ENCODE data around the gene PXT1. TPM values are rescaled to one million over a fixed set of nuclear protein-coding genes. Genes with fewer than 3 reads are reported as not detected.
A peak's percentile ranks its signal among the peaks of the same experiment; 100 is the strongest.

PXT1 gene
- total and polyA plus RNA-seq, 9 of the 15 experiments (the other 6 are each of a cell fraction or from before 2014, with no cell fraction given) = 0.09 to 0.11 (median 0.10) TPM; not detected in 5

DNA sequence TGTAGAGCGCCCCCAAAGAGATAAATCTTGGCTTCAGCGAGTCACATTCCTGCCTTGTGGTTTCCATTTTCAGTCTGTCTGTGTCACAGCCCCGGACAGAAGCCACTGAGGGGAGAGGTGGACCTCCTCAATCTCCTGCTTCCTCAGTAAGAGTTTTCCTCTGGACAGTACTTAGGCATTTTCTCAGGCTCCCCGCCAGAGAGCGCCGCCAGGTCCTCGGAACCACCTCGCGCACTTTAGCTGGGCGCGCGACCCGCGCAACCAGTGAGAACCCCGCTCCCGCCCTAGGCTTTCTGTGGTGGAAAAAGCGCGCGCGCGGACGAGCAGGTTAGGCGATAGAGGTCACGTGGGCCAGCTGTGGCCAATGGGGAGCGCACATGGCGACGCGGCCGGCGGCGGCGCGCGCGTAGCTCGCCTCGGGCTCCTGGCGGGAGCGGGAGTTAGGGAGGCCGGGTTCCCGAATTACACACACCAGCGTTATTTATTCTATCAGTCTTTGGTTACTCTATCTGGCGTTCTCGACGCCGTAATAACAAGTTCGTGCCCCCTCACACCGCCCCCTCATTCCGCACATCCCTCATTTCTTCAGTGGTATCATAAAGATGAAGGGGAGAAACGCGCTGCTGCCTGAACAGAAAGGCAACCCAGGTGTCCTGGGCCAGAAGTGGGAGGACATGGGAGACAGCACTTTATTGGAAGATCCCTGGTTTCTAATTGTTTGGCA lies 19.4 kb downstream of the PXT1 start:
- POLR2A ChIA-PET = interaction anchor here (0.6 to 2.2 kb wide), 18 partner anchors 9 to 1681 kb away, joined by 3 to 22 read pairs (median 4); partner anchors contain the start of genes SRSF3 and ZNF76
- peak; percentile 99 to 100 (median 100) for DNase-seq (ENCODE audit: extremely low read depth in 1 of 4, low spot score in 3 of 4)
- Histone ChIP-seq H3K9me3 (replicated peaks; ENCODE audit: control insufficient read depth, insufficient read depth, low read depth, low read length) (no peaks in the 10 kb centered on the region), H3K9me1 (ENCODE audit: control insufficient read depth, insufficient read depth, low read length) (no peaks in the 10 kb centered on the region), H3K27me3 (ENCODE audit: control insufficient read depth in 2 of 2, insufficient read depth in 2 of 2, low read length in 2 of 2) (no peaks in the 10 kb centered on the region), H3K79me2 (ENCODE audit: control insufficient read depth, insufficient read depth, low read length) (no peaks in the 10 kb centered on the region), H3K4me1 (replicated peaks in 1 of 2; ENCODE audit: control insufficient read depth in 2 of 2, insufficient read depth in 2 of 2, low read length in 2 of 2) (peaks cover 13 to 15% of the 10 kb centered on the region in 2 experiments; a peak in 4 of 5 replicates), H3K36me3 (ENCODE audit: control insufficient read depth, insufficient read depth, low read length) (no peaks in the 10 kb centered on the region), H3K27ac (ENCODE audit: extremely low read depth, low read depth, low read length) (peak overlapping the region; percentile 75), H3K4me2 (ENCODE audit: insufficient read depth, low read length) (peak overlapping the region; percentile 88), H4K20me1 (replicated peaks; ENCODE audit: control insufficient read depth, insufficient read depth, low read length) (no peaks in the 10 kb centered on the region), H3K9ac (ENCODE audit: insufficient read depth in 1 of 2, low read depth in 2 of 2, low read length in 2 of 2) (peak overlapping the region; percentile 74 to 87; a peak in 3 of 4 replicates), H2AFZ (ENCODE audit: low read depth, low read length) (peak overlapping the region; percentile 93), H3K4me3 (peak overlapping the region; percentile 32)
- peak; percentile 96 for ATAC-seq
- TSS peak; percentile 73 for BruUV-seq (replicated peaks)
- peak; percentile 97 for FAIRE-seq
- intact Hi-C loops (cut with micrococcal nuclease) (loop anchor here (1.0 to 10.0 kb wide), 5 partner anchors 18 to 252 kb away; partner anchors contain the start of genes CDKN1A, SRSF3 and STK38), in situ Hi-C loops (cut with MboI) (no loop called here)
- WGBS (ENCODE audit: insufficient coverage, low coverage, missing lambda C conversion rate) = 1% methylated on average over 51 of the region's 51 CpGs
- CTCF ChIA-PET (ENCODE audit: low intra/inter-chr PET ratio) = interaction anchor here (1.8 to 1.9 kb wide), 2 partner anchors 20 to 156 kb away, joined by 7 to 13 read pairs; partner anchors contain the start of genes KCTD20 and PXT1
- TF ChIP-seq FOXJ2 (tag; IDR thresholded peaks at IDR 0.05) = peak; percentile 14; the same call in 1 of the 2 replicates
- TF ChIP-seq, protein P1, sequence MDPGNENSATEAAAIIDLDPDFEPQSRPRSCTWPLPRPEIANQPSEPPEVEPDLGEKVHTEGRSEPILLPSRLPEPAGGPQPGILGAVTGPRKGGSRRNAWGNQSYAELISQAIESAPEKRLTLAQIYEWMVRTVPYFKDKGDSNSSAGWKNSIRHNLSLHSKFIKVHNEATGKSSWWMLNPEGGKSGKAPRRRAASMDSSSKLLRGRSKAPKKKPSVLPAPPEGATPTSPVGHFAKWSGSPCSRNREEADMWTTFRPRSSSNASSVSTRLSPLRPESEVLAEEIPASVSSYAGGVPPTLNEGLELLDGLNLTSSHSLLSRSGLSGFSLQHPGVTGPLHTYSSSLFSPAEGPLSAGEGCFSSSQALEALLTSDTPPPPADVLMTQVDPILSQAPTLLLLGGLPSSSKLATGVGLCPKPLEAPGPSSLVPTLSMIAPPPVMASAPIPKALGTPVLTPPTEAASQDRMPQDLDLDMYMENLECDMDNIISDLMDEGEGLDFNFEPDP (CRISPR knock-in tag; IDR thresholded peaks at IDR 0.05) = no peak
- TF ChIP-seq RBM15 (IDR thresholded peaks at IDR 0.05; ENCODE audit: insufficient read depth, low read length) = no peak
- no peak for TF ChIP-seq JUNB (CRISPR knock-in tag; conservative IDR thresholded peaks at IDR 0.05)
- TF ChIP-seq ZFX (CRISPR knock-in tag; IDR thresholded peaks at IDR 0.05) = peak; percentile 89
- TF ChIP-seq ZNF551 (CRISPR knock-in tag; IDR thresholded peaks at IDR 0.05) = no peak
- TF ChIP-seq MED1 (CRISPR knock-in tag; IDR thresholded peaks at IDR 0.05; ENCODE audit: borderline replicate concordance) = no peak
- TF ChIP-seq E2F3 (CRISPR knock-in tag; IDR thresholded peaks at IDR 0.05) = peak; percentile 94
- no peak for TF ChIP-seq ZNF282 (CRISPR knock-in tag; IDR thresholded peaks at IDR 0.05)
- peak; percentile 99 for TF ChIP-seq RAD51 (IDR thresholded peaks at IDR 0.05; ENCODE audit: borderline replicate concordance, low read depth)
- TF ChIP-seq, protein P2, sequence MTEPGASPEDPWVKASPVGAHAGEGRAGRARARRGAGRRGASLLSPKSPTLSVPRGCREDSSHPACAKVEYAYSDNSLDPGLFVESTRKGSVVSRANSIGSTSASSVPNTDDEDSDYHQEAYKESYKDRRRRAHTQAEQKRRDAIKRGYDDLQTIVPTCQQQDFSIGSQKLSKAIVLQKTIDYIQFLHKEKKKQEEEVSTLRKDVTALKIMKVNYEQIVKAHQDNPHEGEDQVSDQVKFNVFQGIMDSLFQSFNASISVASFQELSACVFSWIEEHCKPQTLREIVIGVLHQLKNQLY (CRISPR knock-in tag; conservative IDR thresholded peaks at IDR 0.05) = no peak
- TF ChIP-seq RCOR1 (IDR thresholded peaks at IDR 0.05; ENCODE audit: borderline replicate concordance in 1 of 2, low read depth in 2 of 2, low read length in 2 of 2) = peak in 1 of 2 experiments; percentile 73; a peak in 3 of 4 replicates
- TF ChIP-seq STAT5B (CRISPR knock-in tag; IDR thresholded peaks at IDR 0.05) = no peak
- TF ChIP-seq, protein P3, sequence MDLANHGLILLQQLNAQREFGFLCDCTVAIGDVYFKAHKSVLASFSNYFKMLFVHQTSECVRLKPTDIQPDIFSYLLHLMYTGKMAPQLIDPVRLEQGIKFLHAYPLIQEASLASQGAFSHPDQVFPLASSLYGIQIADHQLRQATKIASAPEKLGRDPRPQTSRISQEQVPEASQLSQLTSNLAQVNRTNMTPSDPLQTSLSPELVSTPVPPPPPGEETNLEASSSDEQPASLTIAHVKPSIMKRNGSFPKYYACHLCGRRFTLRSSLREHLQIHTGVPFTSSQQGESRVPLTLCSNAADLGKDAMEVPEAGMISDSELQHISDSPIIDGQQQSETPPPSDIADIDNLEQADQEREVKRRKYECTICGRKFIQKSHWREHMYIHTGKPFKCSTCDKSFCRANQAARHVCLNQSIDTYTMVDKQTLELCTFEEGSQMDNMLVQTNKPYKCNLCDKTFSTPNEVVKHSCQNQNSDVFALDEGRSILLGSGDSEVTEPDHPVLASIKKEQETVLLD (IDR thresholded peaks at IDR 0.05) = no peak
- 0 out of 2 replicates have a peak, but pooled peaks have one; percentile 67 for TF ChIP-seq CC2D1A (IDR thresholded peaks at IDR 0.05)
- no peak; a peak in 1 of 4 replicates for TF ChIP-seq KDM4B (IDR thresholded peaks at IDR 0.05; ENCODE audit: borderline replicate concordance in 2 of 2, low read depth in 1 of 2)
- no peak for TF ChIP-seq COPS2 (conservative IDR thresholded peaks at IDR 0.05)
